ENCODE data around the gene TESMIN.

TESMIN gene

GRCh38 chr11:68751331-68751856 is at the start of gene TESMIN:
TESMIN (minus strand) TSS chr11:68751520; CDS start chr11:68750660, 860 bp downstream.
- DNase-seq = peak; percentile 91 to 95

GRCh38 chr11:68798221-68798813 is 47.0 kb upstream of the TESMIN start:
- TF ChIP-seq POLR2A (IDR thresholded peaks at IDR 0.05; ENCODE audit: low read length) = no peak
- DNase-seq = peak; percentile 37 to 67

More at GRCh38 chr11:68751331-68751856, at the start of gene TESMIN:
- TF ChIP-seq POLR2A (IDR thresholded peaks at IDR 0.05; ENCODE audit: low read length) = no peak
- TF ChIP-seq GATA1 (IDR thresholded peaks at IDR 0.05; ENCODE audit: low read depth, low read length) = no peak

- TF ChIP-seq POLR2A (IDR thresholded peaks at IDR 0.05; ENCODE audit: low read length) = no peak
- TF ChIP-seq GATA1 (IDR thresholded peaks at IDR 0.05; ENCODE audit: low read depth, low read length) = no peak
- no peak for DNase-seq
Measured at GRCh38 chr11:68796801-68797200, 45.5 kb upstream of the TESMIN start.

- TF ChIP-seq POLR2A (IDR thresholded peaks at IDR 0.05; ENCODE audit: low read length) = no peak
- TF ChIP-seq GATA1 (IDR thresholded peaks at IDR 0.05; ENCODE audit: low read depth, low read length) = no peak
Measured at GRCh38 chr11:68792400-68792966, 41.2 kb upstream of the TESMIN start.

GRCh38 chr11:68784653-68785052 is 33.3 kb upstream of the TESMIN start:
- DNase-seq = no peak
- TF ChIP-seq GATA1 (IDR thresholded peaks at IDR 0.05; ENCODE audit: low read depth, low read length) (no peak), POLR2A (IDR thresholded peaks at IDR 0.05; ENCODE audit: low read length) (no peak)

More at GRCh38 chr11:68792400-68792966, 41.2 kb upstream of the TESMIN start:
- no peak for DNase-seq

- TF ChIP-seq POLR2A (IDR thresholded peaks at IDR 0.05; ENCODE audit: low read length) (no peak), GATA1 (IDR thresholded peaks at IDR 0.05; ENCODE audit: low read depth, low read length) (no peak)
- no peak for DNase-seq
Measured at GRCh38 chr11:68783216-68783821, 32.0 kb upstream of the TESMIN start.

GRCh38 chr11:68782711-68783110 is 31.4 kb upstream of the TESMIN start:
- no peak for TF ChIP-seq GATA1 (IDR thresholded peaks at IDR 0.05; ENCODE audit: low read depth, low read length)
- TF ChIP-seq POLR2A (IDR thresholded peaks at IDR 0.05; ENCODE audit: low read length) = no peak

GRCh38 chr11:68780829-68781228 is 29.5 kb upstream of the TESMIN start:
- TF ChIP-seq POLR2A (IDR thresholded peaks at IDR 0.05; ENCODE audit: low read length) (no peak), GATA1 (IDR thresholded peaks at IDR 0.05; ENCODE audit: low read depth, low read length) (no peak)
- peak; percentile 85 to 91 for DNase-seq

More at GRCh38 chr11:68782711-68783110, 31.4 kb upstream of the TESMIN start:
- no peak for DNase-seq

- no peak for DNase-seq
- TF ChIP-seq POLR2A (IDR thresholded peaks at IDR 0.05; ENCODE audit: low read length) (no peak), GATA1 (IDR thresholded peaks at IDR 0.05; ENCODE audit: low read depth, low read length) (no peak)
Measured at GRCh38 chr11:68778205-68778604, 26.9 kb upstream of the TESMIN start.

GRCh38 chr11:68776442-68777235 is 25.3 kb upstream of the TESMIN start:
- no peak for DNase-seq
- no peak for TF ChIP-seq GATA1 (IDR thresholded peaks at IDR 0.05; ENCODE audit: low read depth, low read length)
- TF ChIP-seq POLR2A (IDR thresholded peaks at IDR 0.05; ENCODE audit: low read length) = no peak

- DNase-seq = no peak
Measured at GRCh38 chr11:68775951-68776388, 24.6 kb upstream of the TESMIN start.

GRCh38 chr11:68774194-68774585 is 22.9 kb upstream of the TESMIN start:
- DNase-seq = no peak
- TF ChIP-seq GATA1 (IDR thresholded peaks at IDR 0.05; ENCODE audit: low read depth, low read length) = no peak
- no peak for TF ChIP-seq POLR2A (IDR thresholded peaks at IDR 0.05; ENCODE audit: low read length)

More at GRCh38 chr11:68775951-68776388, 24.6 kb upstream of the TESMIN start:
- TF ChIP-seq POLR2A (IDR thresholded peaks at IDR 0.05; ENCODE audit: low read length) = no peak
- TF ChIP-seq GATA1 (IDR thresholded peaks at IDR 0.05; ENCODE audit: low read depth, low read length) = no peak

- TF ChIP-seq GATA1 (IDR thresholded peaks at IDR 0.05; ENCODE audit: low read depth, low read length) (no peak), POLR2A (IDR thresholded peaks at IDR 0.05; ENCODE audit: low read length) (no peak)
- DNase-seq = no peak
Measured at GRCh38 chr11:68773521-68774193, 22.3 kb upstream of the TESMIN start.
